PC-3 (cell line): ENCODE data around the gene FOXP1. TPM values are rescaled to one million over a fixed set of nuclear protein-coding genes. Genes with fewer than 3 reads are reported as not detected.

Experiments used
- ATAC-seq: fragments of 200-7000 bp; cut with Tn5 transposase; 2 replicates; pipeline ENCODE4 v1.9.1; 2020; ENCODE audit warnings: mild to moderate bottlenecking, moderate library complexity
- BruUV-seq: library from RNA; stranded (reverse); fragments of 400-500 nt; replicated peaks from 2 replicates; lab custom pipeline; 2021; lab: Mats Ljungman, UMichigan
- CTCF ChIA-PET: fragments of 300-600 bp; sonication (Branson Sonifier 250); formaldehyde crosslinking; loops from one replicate; lab custom pipeline; 2022; ENCODE audit warnings: antibody characterized with exemption; lab: Charles Lee
- POLR2A ChIA-PET: fragments of 300-600 bp; sonication (Branson Sonifier 250); formaldehyde crosslinking; loops from one replicate; lab custom pipeline; 2022; ENCODE audit warnings: antibody characterized with exemption; ENCODE audit not compliant: unreplicated experiment; lab: Charles Lee
- DNase-seq: peaks from one replicate; pipeline ENCODE4 v3.0.0-alpha.2; 2015
- H2AFZ ChIP-seq: fragments of 300-600 bp; sonication (generic); 2 replicates; pipeline ENCODE4 v1.6.0; 2016; ENCODE audit warnings: antibody characterized with exemption, low read length
- H3F3A ChIP-seq: fragments of 300-600 bp; sonication (generic); one replicate; pipeline ENCODE4 v1.6.0; 2017; ENCODE audit warnings: antibody characterized with exemption, low read length, control low read depth, mild to moderate bottlenecking; ENCODE audit not compliant: unreplicated experiment
- H3K27ac ChIP-seq: fragments of 300-600 bp; sonication (generic); 2 replicates; pipeline ENCODE4 v1.5.1; 2016; ENCODE audit warnings: mild to moderate bottlenecking, low read length
- H3K27me3 ChIP-seq: fragments of 300-600 bp; sonication (generic); 2 replicates; pipeline ENCODE4 v1.6.1; 2016; ENCODE audit warnings: low read length, mixed read lengths
- H3K36me3 ChIP-seq: fragments of 300-600 bp; sonication (generic); 2 replicates; pipeline ENCODE4 v1.6.1; 2016; ENCODE audit warnings: low read depth, mixed run types, low read length, mixed read lengths
- H3K4me1 ChIP-seq: fragments of 300-600 bp; sonication (generic); 2 replicates; pipeline ENCODE4 v1.5.1; 2016; ENCODE audit warnings: low read length; ENCODE audit not compliant: insufficient read depth
- H3K4me2 ChIP-seq: fragments of 300-600 bp; sonication (generic); 2 replicates; pipeline ENCODE4 v1.6.0; 2016; ENCODE audit warnings: low read length
- H3K4me3 ChIP-seq: fragments of 300-600 bp; sonication (generic); 2 replicates; pipeline ENCODE4 v1.5.1; 2016; ENCODE audit warnings: mild to moderate bottlenecking, low read length, mixed read lengths
- H3K79me2 ChIP-seq: fragments of 300-600 bp; sonication (generic); 2 replicates; pipeline ENCODE4 v1.6.1; 2017; ENCODE audit warnings: low read length, mixed read lengths
- H3K9ac ChIP-seq: fragments of 300-600 bp; sonication (generic); 2 replicates; pipeline ENCODE4 v1.6.0; 2016; ENCODE audit warnings: mild to moderate bottlenecking, low read length
- H3K9me2 ChIP-seq: fragments of 300-600 bp; sonication (generic); replicated peaks from 2 replicates; pipeline ENCODE4 v1.6.1; 2016; ENCODE audit warnings: mixed run types, low read length, mixed read lengths
- H3K9me3 ChIP-seq: fragments of 300-600 bp; sonication (generic); 2 replicates; pipeline ENCODE4 v1.6.1; 2016; ENCODE audit warnings: low read length, mixed read lengths
- H4K20me1 ChIP-seq: fragments of 300-600 bp; sonication (generic); 2 replicates; pipeline ENCODE4 v1.6.1; 2016; ENCODE audit warnings: low read length, mixed read lengths
- EZH2 ChIP-seq: fragments of 300-600 bp; sonication (generic); IDR thresholded peaks from one replicate; pipeline ENCODE4 v1.6.1; 2017; ENCODE audit warnings: antibody characterized with exemption, mild to moderate bottlenecking, low read length; ENCODE audit not compliant: unreplicated experiment
- EZH2phosphoT487 ChIP-seq: fragments of 300-600 bp; sonication (generic); IDR thresholded peaks from 2 replicates; pipeline ENCODE4 v1.6.1; 2018; ENCODE audit warnings: mild to moderate bottlenecking, antibody characterized with exemption, low read length, borderline replicate concordance
- intact Hi-C: fragments of 100-400 bp; cut with micrococcal nuclease; formaldehyde crosslinking; loops from 2 replicates; pipeline ENCODE4 v1.9.0; 2023
- total RNA-seq: library from RNA; depleted of rRNA; stranded (reverse); fragments of >200 nt; gene quantifications from 2 replicates; pipeline ENCODE4 v1.2.3, GENCODE V29; 2014
- TF ChIP-seq, protein P1 (sequence below): fragments of 300-600 bp; sonication (generic); conservative IDR thresholded peaks from 2 replicates; pipeline ENCODE4 v1.5.1; 2017; ENCODE audit warnings: antibody characterized with exemption, low read depth, mild to moderate bottlenecking, low read length

Gene FOXP1
- total RNA-seq, 1 experiment from 2014 or later = 35.3 TPM

DNA sequence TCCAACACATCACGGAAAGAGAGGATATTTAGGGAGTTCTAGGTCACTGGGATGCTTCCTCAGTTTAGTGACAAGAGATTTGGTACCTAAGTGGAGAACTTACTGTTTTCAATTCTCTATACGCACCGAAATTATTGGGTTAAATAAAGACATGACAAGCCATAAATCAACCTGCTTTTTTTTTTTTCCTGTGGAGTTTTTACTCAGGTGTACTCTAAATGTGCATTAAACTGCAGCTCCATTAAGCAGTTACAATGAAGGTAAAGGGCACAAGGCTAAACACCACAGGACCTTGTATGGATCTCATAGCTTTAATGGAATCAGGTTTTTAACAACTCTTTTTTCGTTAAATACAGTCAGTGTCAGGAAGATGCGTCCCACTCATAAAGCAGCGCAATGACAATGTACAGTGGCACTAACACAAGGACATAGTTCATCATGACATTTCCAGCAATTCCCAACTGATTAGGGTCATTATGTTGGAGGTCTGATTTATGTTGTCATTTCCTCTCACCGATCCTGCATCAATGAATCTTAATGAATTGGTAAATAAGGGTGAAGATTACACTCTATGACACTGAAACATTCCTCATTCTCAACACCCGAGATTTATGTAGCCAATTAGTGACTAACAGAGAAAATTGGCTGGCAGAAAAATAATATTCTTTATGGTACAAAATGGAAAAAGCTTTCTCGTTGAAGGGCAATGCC lies 355.2 kb downstream of the FOXP1 start:
- ATAC-seq (no peak), DNase-seq (no peak)
- ChIA-PET POLR2A (no interaction called here), CTCF (no interaction called here)
- TF ChIP-seq EZH2phosphoT487 (no peak), EZH2 (no peak)
- TF ChIP-seq, protein P1, sequence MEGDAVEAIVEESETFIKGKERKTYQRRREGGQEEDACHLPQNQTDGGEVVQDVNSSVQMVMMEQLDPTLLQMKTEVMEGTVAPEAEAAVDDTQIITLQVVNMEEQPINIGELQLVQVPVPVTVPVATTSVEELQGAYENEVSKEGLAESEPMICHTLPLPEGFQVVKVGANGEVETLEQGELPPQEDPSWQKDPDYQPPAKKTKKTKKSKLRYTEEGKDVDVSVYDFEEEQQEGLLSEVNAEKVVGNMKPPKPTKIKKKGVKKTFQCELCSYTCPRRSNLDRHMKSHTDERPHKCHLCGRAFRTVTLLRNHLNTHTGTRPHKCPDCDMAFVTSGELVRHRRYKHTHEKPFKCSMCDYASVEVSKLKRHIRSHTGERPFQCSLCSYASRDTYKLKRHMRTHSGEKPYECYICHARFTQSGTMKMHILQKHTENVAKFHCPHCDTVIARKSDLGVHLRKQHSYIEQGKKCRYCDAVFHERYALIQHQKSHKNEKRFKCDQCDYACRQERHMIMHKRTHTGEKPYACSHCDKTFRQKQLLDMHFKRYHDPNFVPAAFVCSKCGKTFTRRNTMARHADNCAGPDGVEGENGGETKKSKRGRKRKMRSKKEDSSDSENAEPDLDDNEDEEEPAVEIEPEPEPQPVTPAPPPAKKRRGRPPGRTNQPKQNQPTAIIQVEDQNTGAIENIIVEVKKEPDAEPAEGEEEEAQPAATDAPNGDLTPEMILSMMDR = no peak
- Histone ChIP-seq H3K9me2 (no peaks in the 10 kb centered on the region), H3K4me1 (no peaks in the 10 kb centered on the region), H3F3A (no peaks in the 10 kb centered on the region), H4K20me1 (no peaks in the 10 kb centered on the region), H3K9ac (no peak overlapping the region), H2AFZ (no peak overlapping the region), H3K4me2 (no peak overlapping the region), H3K27me3 (no peaks in the 10 kb centered on the region), H3K4me3 (no peak overlapping the region), H3K9me3 (no peaks in the 10 kb centered on the region), H3K27ac (no peak overlapping the region), H3K79me2 (no peaks in the 10 kb centered on the region), H3K36me3 (no peaks in the 10 kb centered on the region)
- no TSS peak for BruUV-seq
- intact Hi-C loops = no loop called here

DNA sequence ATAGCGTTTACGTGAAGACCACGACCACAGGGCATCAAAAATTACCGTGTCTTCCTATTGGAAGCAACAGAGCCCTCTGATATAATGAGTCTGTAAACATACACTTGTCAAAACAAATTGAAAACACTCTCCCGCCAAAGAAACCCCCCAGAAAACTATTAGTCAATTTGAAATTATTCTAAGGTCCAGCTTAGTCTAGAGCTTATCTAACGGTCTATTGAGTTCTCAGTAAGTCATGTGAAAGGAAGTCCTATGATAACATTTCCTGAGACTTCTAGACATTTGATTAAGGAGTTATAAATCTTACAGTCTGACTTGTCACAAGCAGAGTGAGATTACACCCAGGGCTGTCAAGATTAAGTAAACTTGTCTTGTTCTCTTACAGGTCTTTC lies 356.3 kb downstream of the FOXP1 start:
- Histone ChIP-seq H2AFZ (no peak overlapping the region), H3K4me2 (no peak overlapping the region), H3K79me2 (no peaks in the 10 kb centered on the region), H3K36me3 (no peaks in the 10 kb centered on the region), H3K9me3 (no peaks in the 10 kb centered on the region), H3K9me2 (no peaks in the 10 kb centered on the region), H3F3A (no peaks in the 10 kb centered on the region), H3K27me3 (no peaks in the 10 kb centered on the region), H3K4me1 (no peaks in the 10 kb centered on the region), H4K20me1 (no peaks in the 10 kb centered on the region), H3K4me3 (no peak overlapping the region), H3K9ac (no peak overlapping the region), H3K27ac (no peak overlapping the region)
- ATAC-seq (no peak), DNase-seq (no peak)
- ChIA-PET CTCF (no interaction called here), POLR2A (interaction anchor here (0.6 kb wide), 1 partner anchor 9 kb away, joined by 3 read pairs; no protein-coding TSS in a partner anchor)
- BruUV-seq = no TSS peak
- intact Hi-C loops = no loop called here
- TF ChIP-seq EZH2 = no peak
- TF ChIP-seq, protein P1 = no peak
- no peak for TF ChIP-seq EZH2phosphoT487

DNA sequence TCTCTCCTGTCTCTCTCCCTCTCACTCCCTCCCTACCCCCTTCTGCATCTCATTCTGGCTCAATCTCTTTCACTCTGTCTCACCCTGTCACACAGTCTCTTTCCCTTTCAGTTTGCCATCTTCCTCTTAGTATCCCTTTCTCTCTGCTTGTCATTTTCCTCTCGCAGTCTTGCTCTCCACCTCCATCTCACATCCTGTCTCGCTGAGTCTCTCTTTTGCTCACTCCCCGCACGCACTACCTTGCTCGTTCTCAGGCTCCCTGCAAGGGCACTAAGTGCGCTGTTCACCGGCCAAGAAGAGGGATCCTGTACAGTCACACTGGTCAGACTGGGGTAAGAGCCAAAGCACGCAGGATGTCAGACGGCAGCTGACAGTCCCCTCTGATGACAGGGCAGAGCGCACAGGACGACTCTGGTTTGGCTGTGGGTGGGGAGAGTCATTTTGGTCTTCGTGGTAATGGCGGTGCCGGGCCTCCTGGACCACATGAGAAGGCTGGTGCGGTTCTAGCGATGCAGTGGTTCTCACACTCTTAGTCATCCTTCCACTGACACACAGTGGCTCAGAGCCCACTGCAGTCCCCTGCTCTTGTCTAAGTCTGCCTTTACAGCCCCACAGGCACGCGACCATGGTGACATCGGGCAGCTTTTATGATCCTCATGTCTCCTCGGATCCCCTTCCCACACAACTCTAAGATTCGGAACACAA lies 356.8 kb downstream of the FOXP1 start:
- H2AFZ ChIP-seq = no peak overlapping the region
- H3K27me3 ChIP-seq = no peaks in the 10 kb centered on the region
- H3K9ac ChIP-seq = no peak overlapping the region
- no peak for DNase-seq
- no peaks in the 10 kb centered on the region for H3F3A ChIP-seq
- intact Hi-C loops = no loop called here
- H3K4me2 ChIP-seq = no peak overlapping the region
- no peak; the same call in 1 of the 2 replicates for ATAC-seq
- H3K9me3 ChIP-seq = no peaks in the 10 kb centered on the region
- no peaks in the 10 kb centered on the region for H3K36me3 ChIP-seq
- H3K4me3 ChIP-seq = no peak overlapping the region
- H4K20me1 ChIP-seq = no peaks in the 10 kb centered on the region
- ChIA-PET POLR2A (interaction anchor here (0.6 kb wide), 1 partner anchor 9 kb away, joined by 3 read pairs; no protein-coding TSS in a partner anchor), CTCF (no interaction called here)
- no TSS peak for BruUV-seq
- H3K79me2 ChIP-seq = no peaks in the 10 kb centered on the region
- no peaks in the 10 kb centered on the region for H3K9me2 ChIP-seq
- H3K27ac ChIP-seq = no peak overlapping the region
- H3K4me1 ChIP-seq = no peaks in the 10 kb centered on the region
- TF ChIP-seq EZH2phosphoT487 (no peak), EZH2 (no peak)
